CD4-positive, CD25-positive, alpha-beta regulatory T cell (primary cell): ENCODE data around the gene MICU1. TPM values are rescaled to one million over a fixed set of nuclear protein-coding genes. Genes with fewer than 3 reads are reported as not detected.

Experiments used
- ATAC-seq, 2 donors: fragments of 150-1000 bp; cut with Tn5 transposase; one replicate each; pipeline ENCODE4 v1.10.0; 2021; ENCODE audit warnings: low read depth in 2 of 2, moderate number of reproducible peaks in 2 of 2, moderate library complexity in 1 of 2
- DNase-seq, 3 donors: peaks; one replicate each; pipeline versions ENCODE4 v3.0.0 to v3.0.0-alpha.2; 2012 to 2022; ENCODE audit warnings: mixed read lengths in 1 of 3
- H3K27ac ChIP-seq: one replicate; pipeline ENCODE4 v1.7.0; 2013; ENCODE audit warnings: mild to moderate bottlenecking, low read length; ENCODE audit not compliant: insufficient read depth, poor library complexity, severe bottlenecking
- H3K27me3 ChIP-seq: one replicate; pipeline ENCODE4 v1.7.0; 2013; ENCODE audit warnings: low read length; ENCODE audit not compliant: control insufficient read depth, insufficient read depth
- H3K36me3 ChIP-seq: one replicate; pipeline ENCODE4 v1.7.0; 2013; ENCODE audit warnings: mild to moderate bottlenecking, low read length, moderate library complexity; ENCODE audit not compliant: control insufficient read depth, insufficient read depth
- H3K4me1 ChIP-seq: 2 replicates; pipeline ENCODE4 v1.7.0; 2013; ENCODE audit warnings: mild to moderate bottlenecking, low read length; ENCODE audit not compliant: insufficient read depth, control insufficient read depth, poor library complexity, severe bottlenecking
- H3K4me3 ChIP-seq: one replicate; pipeline ENCODE4 v1.7.0; 2013; ENCODE audit warnings: low read depth, mild to moderate bottlenecking, low read length, moderate library complexity
- H3K9me3 ChIP-seq, 2 experiments: 1 replicate in 1 of 2; 2 replicates in 1 of 2; pipeline ENCODE4 v1.7.0; 2013; ENCODE audit warnings: low read length in 2 of 2, mild to moderate bottlenecking in 1 of 2, moderate library complexity in 1 of 2; ENCODE audit not compliant: control insufficient read depth in 2 of 2
- H3K27ac Mint-ChIP-seq, 3 donors: one replicate each; pipeline ENCODE4 v1.8.0; 2020 to 2022; ENCODE audit warnings: mild to moderate bottlenecking in 3 of 3, mixed read lengths in 3 of 3, moderate library complexity in 2 of 3
- H3K27me3 Mint-ChIP-seq: one replicate; pipeline ENCODE4 v1.8.0; 2022; ENCODE audit warnings: mild to moderate bottlenecking, mixed read lengths
- H3K36me3 Mint-ChIP-seq: one replicate; pipeline ENCODE4 v1.8.0; 2020; ENCODE audit warnings: mixed read lengths
- H3K4me1 Mint-ChIP-seq, 4 donors: one replicate each; pipeline ENCODE4 v1.8.0; 2020 to 2022; ENCODE audit warnings: mixed read lengths in 4 of 4, mild to moderate bottlenecking in 1 of 4
- H3K4me3 Mint-ChIP-seq, 4 donors: one replicate each; pipeline ENCODE4 v1.8.0; 2020 to 2022; ENCODE audit warnings: mild to moderate bottlenecking in 4 of 4, mixed read lengths in 4 of 4, moderate library complexity in 3 of 4
- H3K9me3 Mint-ChIP-seq, 7 donors: one replicate each; pipeline ENCODE4 v1.8.0; 2020 to 2022; ENCODE audit warnings: mixed read lengths in 7 of 7, mild to moderate bottlenecking in 3 of 7, moderate library complexity in 2 of 7
- polyA plus RNA-seq, 4 donors: library from polyadenylated mRNA; unstranded; fragments of 300-500 nt; fragmentation: Illumina TruSeq; gene quantifications; one replicate each; pipeline ENCODE4 v1.2.3, GENCODE V29; 2021
- total RNA-seq: library from RNA; stranded (reverse); gene quantifications from one replicate; pipeline ENCODE4 v1.2.3, GENCODE V29; 2022

Gene MICU1
- total and polyA plus RNA-seq, 5 donors from 2014 or later, result 20.2 to 29.6 (median 26.5) TPM

DNA sequence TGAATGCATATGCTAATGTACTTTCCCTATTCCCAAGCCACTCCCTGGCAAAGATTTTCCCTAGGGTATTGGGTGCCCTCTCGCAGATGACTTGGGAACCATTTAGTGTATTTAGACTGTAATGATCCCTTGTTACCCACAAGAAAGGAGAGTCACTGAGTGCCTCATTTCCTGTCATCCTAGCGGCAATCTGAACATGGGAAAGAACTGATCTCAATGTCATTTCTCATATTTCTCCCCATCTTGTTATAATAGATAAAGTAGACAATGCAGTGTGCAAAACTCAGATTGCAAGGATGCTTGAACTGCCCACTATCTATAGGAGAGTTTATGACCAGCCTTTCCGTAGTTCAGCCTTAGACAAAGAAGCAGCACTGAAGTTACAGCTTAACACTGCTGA lies 123.3 kb downstream of the MICU1 start:
- H3K27me3 ChIP-seq, result no peaks in the 10 kb centered on the region
- DNase-seq (no peak), ATAC-seq (no peak)
- peaks cover 0 to 3% of the 10 kb centered on the region in 2 experiments for H3K9me3 ChIP-seq
- no peak overlapping the region for H3K27ac ChIP-seq
- peaks cover 8 to 10% (median 9%) of the 10 kb centered on the region in 4 donors for H3K4me1 Mint-ChIP-seq
- H3K4me3 ChIP-seq, result no peak overlapping the region
- peaks cover 8% of the 10 kb centered on the region for H3K36me3 ChIP-seq
- H3K36me3 Mint-ChIP-seq, result peaks cover 31% of the 10 kb centered on the region
- peak overlapping the region in 1 of 3 donors; percentile 47 for H3K27ac Mint-ChIP-seq
- H3K4me1 ChIP-seq, result no peaks in the 10 kb centered on the region
- H3K27me3 Mint-ChIP-seq, result no peaks in the 10 kb centered on the region
- peaks cover 0 to 13% (median 0%) of the 10 kb centered on the region in 7 donors for H3K9me3 Mint-ChIP-seq
- no peak overlapping the region for H3K4me3 Mint-ChIP-seq

DNA sequence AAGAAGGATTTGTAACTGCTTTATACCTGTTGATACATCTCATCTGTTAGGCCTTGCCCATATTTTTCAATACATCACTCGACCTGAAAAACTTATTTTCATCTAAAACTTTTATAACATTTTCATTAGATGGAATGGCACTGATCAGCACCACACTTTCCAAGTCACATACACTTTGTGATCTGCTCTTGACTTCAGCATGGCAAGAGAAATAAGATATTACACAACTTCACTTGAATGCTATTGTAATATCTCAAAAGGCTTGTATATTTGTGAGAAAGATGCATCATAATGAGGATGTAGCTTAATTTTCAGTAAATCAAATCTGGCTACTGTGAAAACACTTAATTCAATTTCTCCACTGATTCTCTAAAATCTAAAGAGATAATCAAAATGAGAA lies 126.2 kb downstream of the MICU1 start:
- DNase-seq, result no peak
- no peak overlapping the region for H3K27ac ChIP-seq
- H3K27me3 Mint-ChIP-seq, result no peaks in the 10 kb centered on the region

DNA sequence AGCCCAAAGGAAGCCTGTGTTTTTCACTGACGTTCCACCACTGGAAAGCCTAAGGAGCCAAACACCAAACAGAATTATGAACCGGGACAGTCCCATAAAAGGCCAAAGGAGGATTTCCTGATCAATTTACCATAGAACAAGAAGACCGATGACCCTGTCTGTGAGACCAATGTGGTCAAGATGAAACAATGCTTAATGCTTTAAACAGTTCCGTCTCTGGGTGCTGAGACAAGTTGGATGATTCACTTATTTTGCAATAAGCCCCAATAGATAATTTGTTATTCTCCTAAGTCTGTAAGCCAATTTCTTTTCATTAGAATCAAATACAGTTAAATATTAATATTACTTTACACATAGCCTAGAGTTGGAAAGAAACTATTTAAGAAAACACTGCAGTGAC lies 134.9 kb downstream of the MICU1 start:
- H3K27ac Mint-ChIP-seq, result no peak overlapping the region
- no peaks in the 10 kb centered on the region for H3K9me3 Mint-ChIP-seq
- H3K36me3 Mint-ChIP-seq, result peaks cover 14% of the 10 kb centered on the region
- H3K4me3 ChIP-seq, result no peak overlapping the region
- H3K27me3 ChIP-seq, result no peaks in the 10 kb centered on the region
- ATAC-seq (no peak), DNase-seq (no peak)
- no peaks in the 10 kb centered on the region for H3K9me3 ChIP-seq
- no peaks in the 10 kb centered on the region for H3K36me3 ChIP-seq
- no peaks in the 10 kb centered on the region for H3K27me3 Mint-ChIP-seq
- H3K4me1 ChIP-seq, result no peaks in the 10 kb centered on the region
- no peak overlapping the region for H3K4me3 Mint-ChIP-seq
- no peaks in the 10 kb centered on the region for H3K4me1 Mint-ChIP-seq
- H3K27ac ChIP-seq, result no peak overlapping the region

More for the DNA sequence above, 126.2 kb downstream of the MICU1 start:
- H3K4me1 ChIP-seq, result no peaks in the 10 kb centered on the region
- Mint-ChIP-seq H3K4me3 (no peak overlapping the region), H3K4me1 (peaks cover 8 to 10% (median 9%) of the 10 kb centered on the region in 4 donors), H3K36me3 (peaks cover 19% of the 10 kb centered on the region), H3K9me3 (peaks cover 0 to 4% (median 0%) of the 10 kb centered on the region in 7 donors), H3K27ac (peak overlapping the region in 1 of 3 donors; percentile 10)
- H3K9me3 ChIP-seq, result peaks cover 0 to 3% of the 10 kb centered on the region in 2 experiments
- no peak for ATAC-seq
- H3K36me3 ChIP-seq, result no peaks in the 10 kb centered on the region
- no peaks in the 10 kb centered on the region for H3K27me3 ChIP-seq
- H3K4me3 ChIP-seq, result no peak overlapping the region

DNA sequence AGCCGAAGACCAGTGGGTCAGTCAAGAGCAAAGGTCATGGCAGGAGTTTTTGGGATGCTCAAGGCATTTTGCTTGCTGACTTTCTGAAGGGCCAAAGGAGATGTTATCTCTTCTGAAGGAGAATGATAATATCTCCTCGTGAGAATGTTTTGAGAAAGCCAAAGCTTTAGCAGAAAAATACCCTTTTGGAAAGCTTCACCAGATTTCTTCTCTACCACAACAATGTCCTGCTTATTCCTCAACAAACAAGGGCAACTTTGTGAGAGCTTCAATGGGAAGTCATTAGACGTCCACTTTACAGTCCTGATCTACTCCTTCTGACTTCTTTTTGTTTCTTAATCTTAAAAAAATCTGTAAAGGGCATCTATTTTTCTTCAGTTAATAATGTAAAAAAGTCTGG lies 138.4 kb downstream of the MICU1 start:
- H3K4me3 ChIP-seq, result no peak overlapping the region
- Mint-ChIP-seq H3K4me3 (no peak overlapping the region), H3K4me1 (no peaks in the 10 kb centered on the region), H3K27ac (no peak overlapping the region), H3K36me3 (peaks cover 16% of the 10 kb centered on the region), H3K9me3 (no peaks in the 10 kb centered on the region), H3K27me3 (no peaks in the 10 kb centered on the region)
- DNase-seq (no peak), ATAC-seq (no peak)
- no peaks in the 10 kb centered on the region for H3K9me3 ChIP-seq
- H3K27me3 ChIP-seq, result no peaks in the 10 kb centered on the region
- H3K36me3 ChIP-seq, result no peaks in the 10 kb centered on the region
- H3K27ac ChIP-seq, result no peak overlapping the region
- H3K4me1 ChIP-seq, result no peaks in the 10 kb centered on the region

DNA sequence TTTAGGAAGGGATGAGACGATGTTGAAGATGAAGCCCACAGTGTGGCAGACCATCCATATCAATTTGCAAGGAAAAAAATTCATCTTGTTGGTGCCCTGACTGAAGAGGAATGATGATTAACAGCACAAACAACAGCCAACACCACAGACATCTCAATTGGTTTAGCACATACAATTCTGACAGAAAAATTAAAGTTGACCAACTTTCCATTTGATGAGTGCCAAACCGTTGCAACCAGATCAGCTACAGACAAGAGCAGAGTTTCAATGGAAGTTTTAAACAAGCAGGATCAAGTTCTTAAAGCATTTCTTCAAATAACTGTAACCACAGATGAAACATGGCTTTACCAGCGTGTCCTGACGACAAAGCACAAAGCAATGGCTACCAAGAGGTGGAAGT lies 138.8 kb downstream of the MICU1 start:
- Mint-ChIP-seq H3K4me1 (no peaks in the 10 kb centered on the region), H3K9me3 (no peaks in the 10 kb centered on the region), H3K27ac (no peak overlapping the region), H3K36me3 (peaks cover 15% of the 10 kb centered on the region), H3K4me3 (no peak overlapping the region), H3K27me3 (no peaks in the 10 kb centered on the region)
- DNase-seq, result no peak
- H3K9me3 ChIP-seq, result no peaks in the 10 kb centered on the region
- H3K36me3 ChIP-seq, result no peaks in the 10 kb centered on the region
- no peak for ATAC-seq
- no peak overlapping the region for H3K27ac ChIP-seq
- H3K27me3 ChIP-seq, result no peaks in the 10 kb centered on the region
- H3K4me1 ChIP-seq, result no peaks in the 10 kb centered on the region
- H3K4me3 ChIP-seq, result no peak overlapping the region

DNA sequence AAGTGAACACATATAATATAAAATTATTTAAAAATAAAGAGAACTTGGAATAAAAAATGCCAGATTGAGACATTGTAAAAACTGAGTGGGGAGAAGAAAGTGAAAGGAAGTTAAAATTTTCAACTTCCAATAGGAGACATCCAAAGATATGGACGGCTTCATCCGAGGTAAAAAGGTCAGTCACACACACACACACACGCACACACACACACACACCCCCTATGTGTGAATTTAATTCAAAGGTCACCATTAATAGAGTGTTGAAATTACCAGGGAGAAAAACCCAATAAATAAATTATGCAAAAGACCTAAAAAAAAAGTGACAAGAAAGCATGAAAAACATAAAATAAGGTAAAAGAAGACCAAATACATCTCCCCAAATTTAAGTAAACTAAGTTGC lies 140.2 kb downstream of the MICU1 start:
- no peaks in the 10 kb centered on the region for H3K4me1 Mint-ChIP-seq
- no peaks in the 10 kb centered on the region for H3K36me3 ChIP-seq
- no peaks in the 10 kb centered on the region for H3K9me3 ChIP-seq
- H3K9me3 Mint-ChIP-seq, result no peaks in the 10 kb centered on the region
- no peaks in the 10 kb centered on the region for H3K27me3 ChIP-seq
- no peak overlapping the region for H3K4me3 ChIP-seq
- DNase-seq (no peak), ATAC-seq (no peak)
- no peak overlapping the region for H3K27ac Mint-ChIP-seq
- H3K4me3 Mint-ChIP-seq, result no peak overlapping the region
- H3K36me3 Mint-ChIP-seq, result peaks cover 13% of the 10 kb centered on the region
- no peaks in the 10 kb centered on the region for H3K4me1 ChIP-seq
- no peaks in the 10 kb centered on the region for H3K27me3 Mint-ChIP-seq
- no peak overlapping the region for H3K27ac ChIP-seq

DNA sequence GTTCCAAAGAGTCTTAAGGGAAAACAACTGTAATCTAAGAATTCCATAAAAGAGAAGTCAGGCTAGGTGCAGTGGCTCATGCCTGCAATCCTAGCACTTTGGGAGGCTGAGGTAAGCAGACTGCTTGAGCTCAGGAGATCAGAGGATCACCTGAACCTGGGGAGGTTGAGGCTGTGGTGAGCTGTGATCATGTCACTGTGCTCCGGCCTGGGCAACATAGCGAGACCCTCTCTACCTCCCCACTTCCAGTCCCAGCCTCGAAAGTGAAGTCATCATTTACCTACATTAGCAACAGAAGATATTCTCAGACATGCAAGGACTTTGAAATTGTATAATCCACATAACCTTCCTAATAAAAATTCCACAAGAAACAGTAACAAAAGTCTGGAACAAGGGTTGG lies 141.4 kb downstream of the MICU1 start:
- no peaks in the 10 kb centered on the region for H3K27me3 ChIP-seq
- Mint-ChIP-seq H3K4me3 (no peak overlapping the region), H3K36me3 (peaks cover 13% of the 10 kb centered on the region), H3K4me1 (peaks cover 0 to 6% (median 0%) of the 10 kb centered on the region in 4 donors), H3K27me3 (no peaks in the 10 kb centered on the region), H3K9me3 (no peaks in the 10 kb centered on the region), H3K27ac (no peak overlapping the region)
- H3K36me3 ChIP-seq, result no peaks in the 10 kb centered on the region
- ATAC-seq (no peak), DNase-seq (no peak)
- H3K27ac ChIP-seq, result no peak overlapping the region
- no peak overlapping the region for H3K4me3 ChIP-seq
- H3K4me1 ChIP-seq, result no peaks in the 10 kb centered on the region
- H3K9me3 ChIP-seq, result no peaks in the 10 kb centered on the region

DNA sequence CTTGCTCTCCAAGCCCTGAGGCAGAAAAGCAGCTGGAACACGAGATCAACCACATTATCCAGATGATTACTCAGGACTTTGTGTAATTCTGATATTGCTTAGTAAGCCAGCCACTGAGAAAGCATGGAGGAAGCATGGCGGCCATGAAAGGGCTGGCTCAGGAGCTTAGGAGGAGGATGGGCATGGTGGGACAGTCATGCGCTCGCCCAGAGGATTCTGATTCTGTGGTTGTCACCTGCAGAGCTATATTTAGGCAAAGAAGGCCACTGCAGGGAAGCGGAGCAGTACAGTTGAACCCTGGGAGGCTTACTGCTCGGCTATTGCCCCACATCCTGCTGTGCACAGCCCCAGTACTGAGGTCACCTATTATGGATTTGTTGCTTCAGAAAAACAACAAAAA lies 142.4 kb downstream of the MICU1 start:
- ATAC-seq (no peak), DNase-seq (no peak)
- Histone ChIP-seq H3K36me3 (no peaks in the 10 kb centered on the region), H3K27me3 (no peaks in the 10 kb centered on the region), H3K4me1 (no peaks in the 10 kb centered on the region), H3K4me3 (no peak overlapping the region), H3K9me3 (no peaks in the 10 kb centered on the region), H3K27ac (no peak overlapping the region)
- Mint-ChIP-seq H3K27me3 (no peaks in the 10 kb centered on the region), H3K4me3 (no peak overlapping the region), H3K36me3 (peaks cover 15% of the 10 kb centered on the region), H3K27ac (no peak overlapping the region), H3K4me1 (peaks cover 0 to 6% (median 0%) of the 10 kb centered on the region in 4 donors), H3K9me3 (no peaks in the 10 kb centered on the region)
